Mesenchymal stem cell (in vitro differentiated cells and primary cell): Measurements from ENCODE around the gene DAND5.

Source experiments
- DNase-seq: peaks from one replicate; pipeline ENCODE4 v3.0.0-alpha.2; 2013
- H2AFZ ChIP-seq: one replicate; pipeline ENCODE4 v1.6.1; 2013; ENCODE audit warnings: low read depth, mild to moderate bottlenecking, control low read depth, inconsistent platforms, low read length, moderate library complexity
- H2AK5ac ChIP-seq: 2 replicates; pipeline ENCODE4 v1.6.1; 2013; ENCODE audit warnings: low read length, moderate library complexity, mild to moderate bottlenecking, inconsistent platforms; ENCODE audit not compliant: severe bottlenecking
- H2BK120ac ChIP-seq: one replicate; pipeline ENCODE4 v1.6.1; 2013; ENCODE audit warnings: low read depth, mild to moderate bottlenecking, inconsistent platforms, low read length, moderate library complexity
- H2BK12ac ChIP-seq, 2 experiments: one replicate each; pipeline ENCODE4 v1.6.1; 2013; ENCODE audit warnings: inconsistent platforms in 2 of 2, low read length in 2 of 2, mild to moderate bottlenecking in 2 of 2, moderate library complexity in 2 of 2, control low read depth in 1 of 2
- H2BK15ac ChIP-seq: one replicate; pipeline ENCODE4 v1.6.1; 2013; ENCODE audit warnings: mild to moderate bottlenecking, low read depth, inconsistent platforms; ENCODE audit not compliant: poor library complexity, severe bottlenecking
- H2BK5ac ChIP-seq: 2 replicates; pipeline ENCODE4 v1.6.1; 2013; ENCODE audit warnings: low read depth, mild to moderate bottlenecking, low read length, control low read depth, inconsistent platforms; ENCODE audit not compliant: poor library complexity, severe bottlenecking
- H3K14ac ChIP-seq, 2 experiments: one replicate each; pipeline ENCODE4 v1.6.1; 2013; ENCODE audit warnings: inconsistent platforms in 2 of 2, low read length in 2 of 2, control low read depth in 1 of 2, mild to moderate bottlenecking in 1 of 2, moderate library complexity in 1 of 2
- H3K18ac ChIP-seq, 2 experiments: one replicate each; pipeline ENCODE4 v1.6.1; 2013; ENCODE audit warnings: inconsistent platforms in 2 of 2, low read length in 2 of 2, control low read depth in 1 of 2, low read depth in 1 of 2, mild to moderate bottlenecking in 1 of 2
- H3K23ac ChIP-seq, 2 experiments: one replicate each; pipeline ENCODE4 v1.6.1; 2013; ENCODE audit warnings: inconsistent platforms in 2 of 2, low read length in 2 of 2, mild to moderate bottlenecking in 2 of 2, moderate library complexity in 2 of 2, control low read depth in 1 of 2
- H3K27ac ChIP-seq: 2 replicates; pipeline ENCODE4 v1.5.1; 2013; ENCODE audit warnings: mild to moderate bottlenecking, moderate library complexity, low read length, control low read depth, inconsistent platforms; ENCODE audit not compliant: poor library complexity, severe bottlenecking
- H3K27me3 ChIP-seq, 2 experiments: 2 replicates each; pipeline versions ENCODE4 v1.6.1 to v1.7.0; 2013; ENCODE audit warnings: low read length in 2 of 2, mild to moderate bottlenecking in 2 of 2, moderate library complexity in 2 of 2, control low read depth in 1 of 2, inconsistent platforms in 1 of 2; ENCODE audit not compliant: control insufficient read depth in 1 of 2, insufficient read depth in 1 of 2
- H3K36me3 ChIP-seq, 2 experiments: 2 replicates each; pipeline versions ENCODE4 v1.6.1 to v1.7.0; 2013; ENCODE audit warnings: low read length in 2 of 2, control low read depth in 1 of 2, inconsistent platforms in 1 of 2, low read depth in 1 of 2, mild to moderate bottlenecking in 1 of 2; ENCODE audit not compliant: insufficient read depth in 2 of 2, control insufficient read depth in 1 of 2
- H3K4ac ChIP-seq, 2 experiments: one replicate each; pipeline ENCODE4 v1.6.1; 2013; ENCODE audit warnings: inconsistent platforms in 2 of 2, low read length in 2 of 2, mild to moderate bottlenecking in 2 of 2, moderate library complexity in 2 of 2, control low read depth in 1 of 2, low read depth in 1 of 2
- H3K4me1 ChIP-seq: 2 replicates; pipeline ENCODE4 v1.6.1; 2013; ENCODE audit warnings: low read depth, low read length, control low read depth; ENCODE audit not compliant: control insufficient read depth, insufficient read depth
- H3K4me2 ChIP-seq: 2 replicates; pipeline ENCODE4 v1.6.1; 2013; ENCODE audit warnings: low read length, mild to moderate bottlenecking, inconsistent platforms; ENCODE audit not compliant: poor library complexity, severe bottlenecking
- H3K4me3 ChIP-seq, 2 experiments: 2 replicates each; pipeline versions ENCODE4 v1.5.1 to v1.7.0; 2013; ENCODE audit warnings: low read length in 2 of 2, mild to moderate bottlenecking in 2 of 2, control low read depth in 1 of 2, low read depth in 1 of 2; ENCODE audit not compliant: insufficient read depth in 1 of 2
- H3K79me1 ChIP-seq: replicated peaks from 2 replicates; pipeline ENCODE4 v1.6.1; 2013; ENCODE audit warnings: mild to moderate bottlenecking, control low read depth, low read length, inconsistent platforms; ENCODE audit not compliant: poor library complexity, severe bottlenecking
- H3K9ac ChIP-seq: 2 replicates; pipeline ENCODE4 v1.7.0; 2013; ENCODE audit warnings: mild to moderate bottlenecking, low read length, moderate library complexity
- H3K9me3 ChIP-seq: 2 replicates; pipeline ENCODE4 v1.7.0; 2013; ENCODE audit warnings: mild to moderate bottlenecking, low read length; ENCODE audit not compliant: control insufficient read depth
- H4K8ac ChIP-seq: one replicate; pipeline ENCODE4 v1.6.1; 2013; ENCODE audit warnings: inconsistent platforms, mild to moderate bottlenecking, low read length, moderate library complexity
- H4K91ac ChIP-seq: one replicate; pipeline ENCODE4 v1.6.1; 2013; ENCODE audit warnings: mild to moderate bottlenecking, low read length, inconsistent platforms
- WGBS: methylation state at CpG from one replicate; pipeline ENCODE4 v1.1.7; 2013; ENCODE audit warnings: mixed read lengths; 5-methylcytosine and 5-hydroxymethylcytosine counted together

Gene DAND5

GRCh38 chr19:12940897-12941296 lies 28.5 kb upstream of the DAND5 start:
- Histone ChIP-seq H4K91ac (no peak overlapping the region), H3K79me1 (no peaks in the 10 kb centered on the region), H4K8ac (no peak overlapping the region), H3K18ac (no peak overlapping the region), H3K4me3 (peak overlapping the region in 1 of 2 experiments; percentile 98), H3K36me3 (peaks cover 50 to 58% of the 10 kb centered on the region in 2 experiments), H2AFZ (no peak overlapping the region), H2BK5ac (no peak overlapping the region), H2BK12ac (no peak overlapping the region), H3K9ac (peak overlapping the region; percentile 97), H3K4ac (no peak overlapping the region), H3K23ac (no peak overlapping the region), H3K27me3 (no peaks in the 10 kb centered on the region), H3K27ac (peak overlapping the region; percentile 45), H2BK15ac (no peak overlapping the region), H2BK120ac (no peak overlapping the region), H3K9me3 (no peaks in the 10 kb centered on the region), H2AK5ac (peak overlapping the region; percentile 18), H3K4me1 (peaks cover 34% of the 10 kb centered on the region), H3K4me2 (peak overlapping the region; percentile 62), H3K14ac (no peak overlapping the region)
- no peak for DNase-seq
- WGBS, result 98% methylated on average over 2 of the region's 2 CpGs

GRCh38 chr19:12943437-12944044 lies 25.8 kb upstream of the DAND5 start:
- Histone ChIP-seq H3K27me3 (no peaks in the 10 kb centered on the region), H3K4me1 (peaks cover 34% of the 10 kb centered on the region), H3K27ac (no peak overlapping the region), H3K4me2 (no peak overlapping the region), H2AFZ (no peak overlapping the region), H3K79me1 (peaks cover under 1% of the 10 kb centered on the region), H3K23ac (no peak overlapping the region), H4K8ac (no peak overlapping the region), H3K14ac (no peak overlapping the region), H2BK5ac (no peak overlapping the region), H3K36me3 (peaks cover 59 to 71% of the 10 kb centered on the region in 2 experiments), H2BK15ac (no peak overlapping the region), H2BK120ac (no peak overlapping the region), H3K4me3 (no peak overlapping the region), H3K9ac (peak overlapping the region; percentile 4), H2BK12ac (no peak overlapping the region), H3K9me3 (no peaks in the 10 kb centered on the region), H4K91ac (no peak overlapping the region), H3K4ac (no peak overlapping the region), H3K18ac (no peak overlapping the region), H2AK5ac (no peak overlapping the region)
- no peak for DNase-seq
- 92% methylated on average over 12 of the region's 18 CpGs for WGBS

- Histone ChIP-seq H3K27me3 (no peaks in the 10 kb centered on the region), H2AFZ (no peak overlapping the region), H3K23ac (no peak overlapping the region), H3K9me3 (no peaks in the 10 kb centered on the region), H3K4me1 (peaks cover 34% of the 10 kb centered on the region), H3K4me2 (no peak overlapping the region), H3K36me3 (peaks cover 66 to 78% of the 10 kb centered on the region in 2 experiments), H3K4me3 (no peak overlapping the region), H3K27ac (peak overlapping the region; percentile 41), H3K79me1 (peaks cover 7% of the 10 kb centered on the region), H3K4ac (no peak overlapping the region), H3K9ac (peak overlapping the region; percentile 57), H2AK5ac (no peak overlapping the region), H2BK5ac (no peak overlapping the region), H3K14ac (no peak overlapping the region), H2BK120ac (no peak overlapping the region), H2BK12ac (no peak overlapping the region), H2BK15ac (no peak overlapping the region), H4K8ac (no peak overlapping the region), H4K91ac (no peak overlapping the region), H3K18ac (no peak overlapping the region)
- WGBS, result no CpG with 5 or more reads among the region's 2 CpGs
- DNase-seq, result no peak
These were observed 25.2 kb upstream of the DAND5 start for GRCh38 chr19:12944104-12944674.

GRCh38 chr19:12945479-12946091 lies 23.8 kb upstream of the DAND5 start, which contains the start of gene RAD23A:
TSS of gene RAD23A (plus strand) at chr19:12945862. CDS start at chr19:12945949, 87 bp downstream.
- Histone ChIP-seq H4K8ac (no peak within 1 kb of the TSS), H3K27me3 (no peaks in the 10 kb centered on the region), H2AFZ (no peak within 1 kb of the TSS), H2BK5ac (no peak within 1 kb of the TSS), H3K4me1 (peaks cover 26% of the 10 kb centered on the region), H4K91ac (peak within 1 kb of the TSS; percentile 60), H3K18ac (peak within 1 kb of the TSS; percentile 35 to 92), H2BK12ac (no peak within 1 kb of the TSS), H3K9ac (peak within 1 kb of the TSS; percentile 99), H3K36me3 (peaks cover 69 to 78% of the 10 kb centered on the region in 2 experiments), H3K27ac (peak within 1 kb of the TSS; percentile 89), H3K4ac (peak within 1 kb of the TSS in 1 of 2 experiments; percentile 72), H3K4me2 (peak within 1 kb of the TSS; percentile 86), H2BK120ac (peak within 1 kb of the TSS; percentile 92), H2BK15ac (peak within 1 kb of the TSS; percentile 62), H2AK5ac (no peak within 1 kb of the TSS), H3K14ac (no peak within 1 kb of the TSS), H3K79me1 (peaks cover 15% of the 10 kb centered on the region), H3K4me3 (peak within 1 kb of the TSS; percentile 72 to 97), H3K9me3 (no peaks in the 10 kb centered on the region), H3K23ac (peak within 1 kb of the TSS in 1 of 2 experiments; percentile 3)
- under 1% methylated on average over 47 of the region's 62 CpGs for WGBS
- peak; percentile 97 for DNase-seq
